ENCODE data around the gene TMEM151B. TPM values are rescaled to one million over a fixed set of nuclear protein-coding genes. Genes with fewer than 3 reads are reported as not detected.

The TMEM151B gene
- total and polyA plus RNA-seq, 9 of the 15 experiments (the other 6 are each of a cell fraction or from before 2014, with no cell fraction given): not detected

- TF ChIP-seq ZHX1 (conservative IDR thresholded peaks at IDR 0.05; ENCODE audit: low read length) (no peak), CBFA2T3 (IDR thresholded peaks at IDR 0.05) (peak; percentile 25; the same call in 1 of the 2 replicates), MGA (IDR thresholded peaks at IDR 0.05) (peak; percentile 81), ZNF384 (IDR thresholded peaks at IDR 0.05; ENCODE audit: low read depth, low read length) (0 out of 2 replicates have a peak, but pooled peaks have one; percentile 14), RBM39 (optimal IDR thresholded peaks at IDR 0.05; ENCODE audit: low read depth, low read length) (no peak), TAF1 (IDR thresholded peaks at IDR 0.05; ENCODE audit: control insufficient read depth, extremely low read depth, insufficient read depth, low read length, severe bottlenecking) (peak; percentile 66)
- TF ChIP-seq, protein P1, sequence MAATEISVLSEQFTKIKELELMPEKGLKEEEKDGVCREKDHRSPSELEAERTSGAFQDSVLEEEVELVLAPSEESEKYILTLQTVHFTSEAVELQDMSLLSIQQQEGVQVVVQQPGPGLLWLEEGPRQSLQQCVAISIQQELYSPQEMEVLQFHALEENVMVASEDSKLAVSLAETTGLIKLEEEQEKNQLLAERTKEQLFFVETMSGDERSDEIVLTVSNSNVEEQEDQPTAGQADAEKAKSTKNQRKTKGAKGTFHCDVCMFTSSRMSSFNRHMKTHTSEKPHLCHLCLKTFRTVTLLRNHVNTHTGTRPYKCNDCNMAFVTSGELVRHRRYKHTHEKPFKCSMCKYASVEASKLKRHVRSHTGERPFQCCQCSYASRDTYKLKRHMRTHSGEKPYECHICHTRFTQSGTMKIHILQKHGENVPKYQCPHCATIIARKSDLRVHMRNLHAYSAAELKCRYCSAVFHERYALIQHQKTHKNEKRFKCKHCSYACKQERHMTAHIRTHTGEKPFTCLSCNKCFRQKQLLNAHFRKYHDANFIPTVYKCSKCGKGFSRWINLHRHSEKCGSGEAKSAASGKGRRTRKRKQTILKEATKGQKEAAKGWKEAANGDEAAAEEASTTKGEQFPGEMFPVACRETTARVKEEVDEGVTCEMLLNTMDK (IDR thresholded peaks at IDR 0.05; ENCODE audit: borderline replicate concordance, insufficient read depth, low read depth, low read length, poor library complexity, severe bottlenecking): peak; percentile 99
- TF ChIP-seq, protein P2, sequence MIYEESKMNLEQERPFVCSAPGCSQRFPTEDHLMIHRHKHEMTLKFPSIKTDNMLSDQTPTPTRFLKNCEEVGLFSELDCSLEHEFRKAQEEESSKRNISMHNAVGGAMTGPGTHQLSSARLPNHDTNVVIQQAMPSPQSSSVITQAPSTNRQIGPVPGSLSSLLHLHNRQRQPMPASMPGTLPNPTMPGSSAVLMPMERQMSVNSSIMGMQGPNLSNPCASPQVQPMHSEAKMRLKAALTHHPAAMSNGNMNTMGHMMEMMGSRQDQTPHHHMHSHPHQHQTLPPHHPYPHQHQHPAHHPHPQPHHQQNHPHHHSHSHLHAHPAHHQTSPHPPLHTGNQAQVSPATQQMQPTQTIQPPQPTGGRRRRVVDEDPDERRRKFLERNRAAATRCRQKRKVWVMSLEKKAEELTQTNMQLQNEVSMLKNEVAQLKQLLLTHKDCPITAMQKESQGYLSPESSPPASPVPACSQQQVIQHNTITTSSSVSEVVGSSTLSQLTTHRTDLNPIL (CRISPR knock-in tag; IDR thresholded peaks at IDR 0.05): no peak
Measured at GRCh38 chr6:44257025-44257752, 13.1 kb upstream of the TMEM151B start, which contains the start of gene SLC35B2 (continued).

Measured in K562 (cell line).